ENCODE measurements around the gene VILL.

- TF ChIP-seq CTCF (IDR thresholded peaks at IDR 0.05): no peak
- no peak for TF ChIP-seq POLR2A (IDR thresholded peaks at IDR 0.05)
- no peak for TF ChIP-seq POLR2AphosphoS5 (IDR thresholded peaks at IDR 0.05)
Measured at GRCh38 chr3:37971467-37971866, 19.1 kb upstream of the VILL start.
